NB4 (cell line): ENCODE results near the gene TMEM63C.

Source experiments
- DNase-seq: peaks from one replicate; pipeline ENCODE4 v3.0.0; 2010; ENCODE audit warnings: low read depth
- H3K4me3 ChIP-seq: one replicate; pipeline ENCODE4 v1.5.1; 2011; ENCODE audit warnings: mild to moderate bottlenecking, low read depth, low read length, moderate library complexity
- MYC ChIP-seq: IDR thresholded peaks from 2 replicates; pipeline ENCODE4 v1.6.1; 2011; ENCODE audit warnings: low read depth, low read length
- POLR2A ChIP-seq: IDR thresholded peaks from 2 replicates; pipeline ENCODE4 v1.6.1; 2011; ENCODE audit warnings: mild to moderate bottlenecking; ENCODE audit not compliant: insufficient read length; ENCODE audit errors: extremely low read depth
- TF ChIP-seq, protein P1 (sequence below): IDR thresholded peaks from one replicate; pipeline ENCODE4 v1.5.1; 2012; ENCODE audit warnings: low read depth, low read length
- TF ChIP-seq, protein P2 (sequence below): IDR thresholded peaks from 2 replicates; pipeline ENCODE4 v1.6.1; 2011; ENCODE audit warnings: low read depth, low read length

TMEM63C gene

GRCh38 chr14:77271113-77271710, 89.6 kb downstream of the TMEM63C start, which contains the start of gene NGB:
TSS of gene NGB (minus strand) at chr14:77271206. CDS start at chr14:77270937, 269 bp downstream.
- no peak for DNase-seq
- H3K4me3 ChIP-seq: no peak within 1 kb of the TSS
- no peak for TF ChIP-seq MYC

GRCh38 chr14:77272261-77272660, 90.7 kb downstream of the TMEM63C start:
- TF ChIP-seq, protein P1, sequence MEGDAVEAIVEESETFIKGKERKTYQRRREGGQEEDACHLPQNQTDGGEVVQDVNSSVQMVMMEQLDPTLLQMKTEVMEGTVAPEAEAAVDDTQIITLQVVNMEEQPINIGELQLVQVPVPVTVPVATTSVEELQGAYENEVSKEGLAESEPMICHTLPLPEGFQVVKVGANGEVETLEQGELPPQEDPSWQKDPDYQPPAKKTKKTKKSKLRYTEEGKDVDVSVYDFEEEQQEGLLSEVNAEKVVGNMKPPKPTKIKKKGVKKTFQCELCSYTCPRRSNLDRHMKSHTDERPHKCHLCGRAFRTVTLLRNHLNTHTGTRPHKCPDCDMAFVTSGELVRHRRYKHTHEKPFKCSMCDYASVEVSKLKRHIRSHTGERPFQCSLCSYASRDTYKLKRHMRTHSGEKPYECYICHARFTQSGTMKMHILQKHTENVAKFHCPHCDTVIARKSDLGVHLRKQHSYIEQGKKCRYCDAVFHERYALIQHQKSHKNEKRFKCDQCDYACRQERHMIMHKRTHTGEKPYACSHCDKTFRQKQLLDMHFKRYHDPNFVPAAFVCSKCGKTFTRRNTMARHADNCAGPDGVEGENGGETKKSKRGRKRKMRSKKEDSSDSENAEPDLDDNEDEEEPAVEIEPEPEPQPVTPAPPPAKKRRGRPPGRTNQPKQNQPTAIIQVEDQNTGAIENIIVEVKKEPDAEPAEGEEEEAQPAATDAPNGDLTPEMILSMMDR: no peak
- TF ChIP-seq MYC (no peak), POLR2A (no peak)
- TF ChIP-seq, protein P2, sequence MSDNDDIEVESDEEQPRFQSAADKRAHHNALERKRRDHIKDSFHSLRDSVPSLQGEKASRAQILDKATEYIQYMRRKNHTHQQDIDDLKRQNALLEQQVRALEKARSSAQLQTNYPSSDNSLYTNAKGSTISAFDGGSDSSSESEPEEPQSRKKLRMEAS: no peak
- no peak for DNase-seq
- no peak overlapping the region for H3K4me3 ChIP-seq

- H3K4me3 ChIP-seq: no peak overlapping the region
- DNase-seq: no peak
- TF ChIP-seq, protein P2: no peak
- TF ChIP-seq, protein P1: no peak
- TF ChIP-seq MYC (no peak), POLR2A (no peak)
Measured at GRCh38 chr14:77273796-77274195, 92.2 kb downstream of the TMEM63C start.

DNA sequence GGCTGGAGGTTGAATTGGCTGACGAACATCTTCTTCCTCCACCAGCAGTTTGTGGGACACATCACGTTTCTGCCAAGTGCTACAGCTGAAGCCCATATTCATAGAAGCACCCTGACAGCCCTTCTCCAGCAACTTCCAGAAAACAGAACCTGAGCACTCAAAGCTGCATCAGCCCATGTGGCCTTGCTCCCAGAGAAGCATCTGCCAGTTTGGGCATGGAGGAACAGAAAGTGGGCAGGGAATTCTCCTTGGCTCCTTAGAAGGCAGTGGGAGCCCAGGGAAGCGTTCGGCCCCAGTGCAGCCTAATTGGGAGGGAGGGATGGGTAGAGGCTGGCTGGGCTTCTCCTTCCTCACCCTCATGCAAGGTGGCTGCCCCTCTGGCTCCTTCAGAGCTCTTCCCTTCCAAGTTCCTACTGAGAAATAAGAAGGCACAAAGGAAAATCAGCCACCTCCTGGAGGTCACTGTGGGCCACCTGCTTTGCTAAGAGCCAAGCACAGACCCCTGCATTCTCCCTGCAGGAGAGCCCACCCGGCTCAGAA, 93.5 kb downstream of the TMEM63C start:
- DNase-seq: no peak
- H3K4me3 ChIP-seq: no peak overlapping the region
- TF ChIP-seq, protein P1: no peak
- TF ChIP-seq, protein P2: no peak
- no peak for TF ChIP-seq POLR2A
- no peak for TF ChIP-seq MYC

DNA sequence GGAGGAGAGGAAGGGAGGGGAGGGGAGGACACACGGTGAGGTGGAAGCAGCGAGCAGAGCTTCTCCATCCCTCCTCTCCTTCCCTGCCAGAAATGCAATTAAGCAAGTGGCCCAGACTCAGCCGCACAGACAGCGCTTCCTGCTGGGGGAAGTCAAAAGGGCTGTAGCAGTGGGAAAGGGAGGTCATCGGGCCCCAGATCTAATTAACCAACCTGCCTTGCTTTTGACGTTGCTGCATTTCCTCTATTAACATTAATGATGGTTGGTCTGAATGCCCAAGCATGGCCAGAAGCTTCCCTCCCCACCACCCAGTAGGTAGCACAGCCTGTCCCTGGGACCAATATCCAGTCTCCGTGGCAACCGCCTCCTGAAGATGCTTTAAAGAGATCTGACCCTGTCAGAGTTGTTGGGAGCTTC, 94.0 kb downstream of the TMEM63C start:
- no peak for DNase-seq
- TF ChIP-seq MYC (no peak), POLR2A (no peak)
- TF ChIP-seq, protein P2: no peak
- TF ChIP-seq, protein P1: no peak
- H3K4me3 ChIP-seq: no peak overlapping the region

DNA sequence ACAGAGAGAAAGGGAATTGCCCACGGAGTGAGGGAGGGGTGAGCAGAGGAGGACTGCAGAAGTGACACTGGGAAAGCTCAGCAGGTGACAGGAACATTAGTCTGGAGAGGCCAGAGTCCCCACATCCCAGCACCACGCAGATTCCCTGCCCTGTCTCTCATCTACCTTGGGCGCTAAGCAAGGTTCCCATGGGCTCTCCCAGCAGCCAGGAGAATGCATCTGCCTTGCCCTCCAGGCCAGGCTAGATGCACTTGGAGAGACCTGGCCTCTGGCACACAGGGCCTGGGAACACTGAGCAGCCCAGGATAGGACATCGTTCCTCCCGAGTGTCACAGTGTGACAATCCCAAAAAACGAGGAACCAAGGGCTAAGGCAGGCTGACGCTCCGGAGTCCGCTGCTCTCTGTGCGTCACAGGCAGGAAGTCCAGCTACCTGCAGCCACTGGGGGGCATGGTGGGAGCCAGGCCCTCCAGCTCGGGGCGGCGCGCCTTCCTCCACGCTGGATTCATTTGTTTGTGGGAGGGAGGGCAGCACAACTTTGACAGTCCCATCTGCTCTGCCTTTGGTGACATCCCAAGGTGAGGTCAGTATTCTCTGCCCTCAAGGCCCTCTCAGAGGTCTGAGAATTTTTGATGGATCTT, 94.8 kb downstream of the TMEM63C start:
- TF ChIP-seq MYC: no peak
- TF ChIP-seq, protein P1: no peak
- TF ChIP-seq, protein P2: no peak
- TF ChIP-seq POLR2A: no peak
- H3K4me3 ChIP-seq: no peak overlapping the region
- DNase-seq: no peak
